Transverse colon (tissue), 4 donors: Measurements from ENCODE around the gene ETFBKMT. TPM values are rescaled to one million over a fixed set of nuclear protein-coding genes. Genes with fewer than 3 reads are reported as not detected.

Source experiments
- DNase-seq: peaks from one replicate; pipeline ENCODE4 v3.0.0-alpha.2; 2019
- H3K27ac ChIP-seq, 4 donors: fragments of 200-600 bp; sonication (generic); 2 replicates each; pipeline ENCODE4 v1.5.1; 2016 to 2018; ENCODE audit warnings: inconsistent platforms in 4 of 4
- H3K27me3 ChIP-seq: fragments of 200-600 bp; sonication (generic); 2 replicates; pipeline ENCODE4 v1.5.1; 2017; ENCODE audit warnings: inconsistent platforms
- H3K36me3 ChIP-seq, 4 donors: fragments of 200-600 bp; sonication (generic); 2 replicates each; pipeline ENCODE4 v1.5.1; 2017 to 2019; ENCODE audit warnings: inconsistent platforms in 4 of 4
- H3K4me1 ChIP-seq, 4 donors: fragments of 200-600 bp; sonication (generic); 2 replicates each; pipeline ENCODE4 v1.5.1; 2017 to 2020; ENCODE audit warnings: inconsistent platforms in 4 of 4
- H3K4me3 ChIP-seq, 4 donors: fragments of 200-600 bp; sonication (generic); 1 replicate in 1 of 4; 2 replicates in 3 of 4; pipeline versions ENCODE4 v1.5.1 to v1.6.1; 2017 to 2019; ENCODE audit warnings: inconsistent platforms in 4 of 4
- H3K9me3 ChIP-seq, 2 donors: fragments of 200-600 bp; sonication (generic); 2 replicates each; pipeline ENCODE4 v1.5.1; 2017 to 2019; ENCODE audit warnings: inconsistent platforms in 2 of 2
- EP300 ChIP-seq: sonication (generic); formaldehyde crosslinking; IDR thresholded peaks from one replicate; pipeline ENCODE4 v1.6.1; 2017; ENCODE audit warnings: antibody characterized with exemption, low read depth
- POLR2A ChIP-seq: fragments of 450-650 bp; IDR thresholded peaks from one replicate; pipeline ENCODE4 v1.6.1; 2016; ENCODE audit warnings: antibody characterized with exemption, mild to moderate bottlenecking, moderate library complexity
- POLR2AphosphoS5 ChIP-seq, 3 donors: sonication (generic); formaldehyde crosslinking; IDR thresholded peaks; one replicate each; pipeline ENCODE4 v1.6.1; 2016; ENCODE audit warnings: antibody characterized with exemption in 3 of 3
- WGBS, 2 donors: methylation state at CpG; one replicate each; pipeline ENCODE4 v1.1.5; 2018; ENCODE audit warnings: low coverage in 1 of 2; 5-methylcytosine and 5-hydroxymethylcytosine counted together
- in situ Hi-C, 4 donors: fragments of 200-750 bp; cut with MboI; loops; one replicate each; pipeline versions ENCODE4 v1.15.0 to v1.15.1; 2017; ENCODE audit warnings: low sequenced_read_pairs in 3 of 4, low pct_ligation_motif_present in 1 of 4, low pct_unique_long_range_greater_than_20kb in 1 of 4
- intact Hi-C: fragments of 100-400 bp; cut with DNase I; formaldehyde crosslinking; loops from one replicate; pipeline ENCODE4 v1.15.1; 2023; ENCODE audit warnings: low total_unique reads
- total RNA-seq, 4 donors: library from RNA; depleted of rRNA; stranded (reverse); fragments of >200 nt; gene quantifications; one replicate each; pipeline ENCODE4 v1.1.0, GENCODE V29; 2016
- TF ChIP-seq, protein P1 (sequence below), 5 experiments: fragments of 200-600 bp in 3 of 5; fragments of 450-650 bp in 2 of 5; sonication (generic) in 3 of 5; IDR thresholded peaks; 1 replicate in 2 of 5; 2 replicates in 3 of 5; pipeline ENCODE4 v1.5.1; 2016 to 2017; ENCODE audit warnings: antibody characterized with exemption in 5 of 5, inconsistent platforms in 3 of 5, mild to moderate bottlenecking in 2 of 5, moderate library complexity in 1 of 5

The ETFBKMT gene, protein sequence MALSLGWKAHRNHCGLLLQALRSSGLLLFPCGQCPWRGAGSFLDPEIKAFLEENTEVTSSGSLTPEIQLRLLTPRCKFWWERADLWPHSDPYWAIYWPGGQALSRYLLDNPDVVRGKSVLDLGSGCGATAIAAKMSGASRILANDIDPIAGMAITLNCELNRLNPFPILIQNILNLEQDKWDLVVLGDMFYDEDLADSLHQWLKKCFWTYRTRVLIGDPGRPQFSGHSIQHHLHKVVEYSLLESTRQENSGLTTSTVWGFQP
- 1 to 10 TPM in 3 of 4 donors, under 1 TPM in 1; 0.40 to 3.8 (median 3.1) TPM for total RNA-seq

GRCh38 chr12:31659087-31659942 lies at the start of gene ETFBKMT:
Gene ETFBKMT, plus strand, starts transcription at chr12:31659688. Its CDS starts 2,266 bp downstream, at chr12:31661954.
- WGBS, 2 donors = 1 to 2% methylated on average over 14 to 47 of the region's 47 CpGs
- Histone ChIP-seq H3K27ac (peak within 1 kb of the TSS; percentile 90 to 96 (median 92)), H3K9me3 (no peaks in the 10 kb centered on the region), H3K36me3 (no peaks in the 10 kb centered on the region), H3K4me3 (peak within 1 kb of the TSS; percentile 51 to 79 (median 68)), H3K4me1 (peaks cover 3 to 11% (median 10%) of the 10 kb centered on the region in 4 donors), H3K27me3 (no peaks in the 10 kb centered on the region)
- intact Hi-C loops (loop anchor here (5.0 to 10.0 kb wide), 3 partner anchors 65 to 645 kb away; partner anchors contain the start of genes AMN1 and RESF1), in situ Hi-C loops (loop anchor here (5.0 to 25.0 kb wide), 5 partner anchors 303 to 1028 kb away; partner anchors contain the start of genes RESF1 (in 2 of the 4) and DNM1L (in 1 of the 4))
- peak; percentile 93 for DNase-seq
- TF ChIP-seq EP300 = no peak
- TF ChIP-seq POLR2AphosphoS5 (IDR thresholded peaks at IDR 0.05) = peak; percentile 43 to 78 (median 63)
- TF ChIP-seq POLR2A = peak; percentile 67
- TF ChIP-seq, protein P1, sequence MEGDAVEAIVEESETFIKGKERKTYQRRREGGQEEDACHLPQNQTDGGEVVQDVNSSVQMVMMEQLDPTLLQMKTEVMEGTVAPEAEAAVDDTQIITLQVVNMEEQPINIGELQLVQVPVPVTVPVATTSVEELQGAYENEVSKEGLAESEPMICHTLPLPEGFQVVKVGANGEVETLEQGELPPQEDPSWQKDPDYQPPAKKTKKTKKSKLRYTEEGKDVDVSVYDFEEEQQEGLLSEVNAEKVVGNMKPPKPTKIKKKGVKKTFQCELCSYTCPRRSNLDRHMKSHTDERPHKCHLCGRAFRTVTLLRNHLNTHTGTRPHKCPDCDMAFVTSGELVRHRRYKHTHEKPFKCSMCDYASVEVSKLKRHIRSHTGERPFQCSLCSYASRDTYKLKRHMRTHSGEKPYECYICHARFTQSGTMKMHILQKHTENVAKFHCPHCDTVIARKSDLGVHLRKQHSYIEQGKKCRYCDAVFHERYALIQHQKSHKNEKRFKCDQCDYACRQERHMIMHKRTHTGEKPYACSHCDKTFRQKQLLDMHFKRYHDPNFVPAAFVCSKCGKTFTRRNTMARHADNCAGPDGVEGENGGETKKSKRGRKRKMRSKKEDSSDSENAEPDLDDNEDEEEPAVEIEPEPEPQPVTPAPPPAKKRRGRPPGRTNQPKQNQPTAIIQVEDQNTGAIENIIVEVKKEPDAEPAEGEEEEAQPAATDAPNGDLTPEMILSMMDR (IDR thresholded peaks at IDR 0.05) = peak; percentile 36 to 78 (median 45)

DNA sequence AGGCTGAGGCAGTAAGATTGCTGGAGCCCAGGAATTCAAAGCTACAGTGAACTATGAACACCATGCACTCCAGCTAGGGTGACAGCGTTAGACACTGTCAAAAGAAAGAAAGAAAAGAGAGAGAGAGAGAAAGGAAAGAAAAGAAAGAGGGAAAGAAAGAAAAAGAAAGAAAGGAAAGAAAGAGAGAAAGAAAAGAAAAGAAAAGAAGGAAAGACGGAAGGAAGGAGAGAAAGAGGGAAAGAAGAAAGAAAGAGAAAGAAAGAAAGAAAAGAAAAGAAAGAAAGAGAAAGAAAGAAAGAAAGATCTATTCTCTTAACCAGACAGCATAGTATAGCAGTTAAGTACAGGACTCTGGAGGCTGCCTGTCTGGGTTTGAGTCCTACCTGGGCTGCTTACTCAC lies 46.7 kb upstream of the ETFBKMT start:
- H3K36me3 ChIP-seq = no peaks in the 10 kb centered on the region
- no peak overlapping the region for H3K27ac ChIP-seq
- H3K27me3 ChIP-seq = no peaks in the 10 kb centered on the region
- H3K4me1 ChIP-seq = no peaks in the 10 kb centered on the region
- in situ Hi-C loops (no loop called here), intact Hi-C loops (no loop called here)
- TF ChIP-seq POLR2AphosphoS5 (IDR thresholded peaks at IDR 0.05) (no peak), POLR2A (no peak), EP300 (no peak)
- TF ChIP-seq, protein P1 (IDR thresholded peaks at IDR 0.05) = no peak
- WGBS, 2 donors = 86 to 94% methylated on average over 2 of the region's 2 CpGs
- DNase-seq = no peak
- H3K9me3 ChIP-seq = peaks cover 12 to 20% of the 10 kb centered on the region in 2 donors
- H3K4me3 ChIP-seq = no peak overlapping the region

- in situ Hi-C loops = no loop called here
- DNase-seq = no peak
- H3K9me3 ChIP-seq = no peaks in the 10 kb centered on the region
- no peak for TF ChIP-seq EP300
- TF ChIP-seq, protein P1 (IDR thresholded peaks at IDR 0.05) = no peak
- TF ChIP-seq POLR2AphosphoS5 (IDR thresholded peaks at IDR 0.05) = no peak
- no peak for TF ChIP-seq POLR2A
- 63 to 75% methylated on average over 3 of the region's 3 CpGs for WGBS, 2 donors
- no peaks in the 10 kb centered on the region for H3K36me3 ChIP-seq
- H3K27ac ChIP-seq = no peak overlapping the region
- H3K27me3 ChIP-seq = no peaks in the 10 kb centered on the region
- no peak overlapping the region for H3K4me3 ChIP-seq
- intact Hi-C loops = no loop called here
- no peaks in the 10 kb centered on the region for H3K4me1 ChIP-seq
Measured at GRCh38 chr12:31618228-31619025, 41.1 kb upstream of the ETFBKMT start.
